NCI-H345 treated with DMSO at 0.1 percent for 48 hours (cell line): ENCODE measurements around the gene VEGFB.
"Not testable (repeated sequence)": the region's sequence is repeated elsewhere in the genome, so short reads cannot be mapped to it uniquely, and the experiment has no call there.

Experiments
- DNase-seq: peaks from one replicate; lab custom pipeline; 2025; ENCODE audit not compliant: unreplicated experiment; lab: John Stamatoyannopoulos, UW

Gene VEGFB

GRCh38 chr11:64245797-64246620 lies 11.6 kb downstream of the VEGFB start:
- DNase-seq = no peak

DNA sequence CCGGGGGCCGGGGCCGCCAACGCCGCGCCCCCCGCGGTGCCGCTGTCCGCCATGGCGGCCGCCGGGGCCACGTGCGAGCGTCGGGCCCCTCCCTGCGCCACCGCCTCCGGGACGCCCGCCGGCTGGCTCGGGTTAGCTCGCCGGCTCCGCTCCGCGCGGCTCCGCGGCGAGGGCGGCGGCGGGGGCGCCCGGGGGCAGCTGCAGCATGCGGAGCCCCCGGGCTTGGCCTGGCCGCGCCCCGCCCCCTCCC lies 12.2 kb downstream of the VEGFB start:
- DNase-seq = not testable (repeated sequence)

DNA sequence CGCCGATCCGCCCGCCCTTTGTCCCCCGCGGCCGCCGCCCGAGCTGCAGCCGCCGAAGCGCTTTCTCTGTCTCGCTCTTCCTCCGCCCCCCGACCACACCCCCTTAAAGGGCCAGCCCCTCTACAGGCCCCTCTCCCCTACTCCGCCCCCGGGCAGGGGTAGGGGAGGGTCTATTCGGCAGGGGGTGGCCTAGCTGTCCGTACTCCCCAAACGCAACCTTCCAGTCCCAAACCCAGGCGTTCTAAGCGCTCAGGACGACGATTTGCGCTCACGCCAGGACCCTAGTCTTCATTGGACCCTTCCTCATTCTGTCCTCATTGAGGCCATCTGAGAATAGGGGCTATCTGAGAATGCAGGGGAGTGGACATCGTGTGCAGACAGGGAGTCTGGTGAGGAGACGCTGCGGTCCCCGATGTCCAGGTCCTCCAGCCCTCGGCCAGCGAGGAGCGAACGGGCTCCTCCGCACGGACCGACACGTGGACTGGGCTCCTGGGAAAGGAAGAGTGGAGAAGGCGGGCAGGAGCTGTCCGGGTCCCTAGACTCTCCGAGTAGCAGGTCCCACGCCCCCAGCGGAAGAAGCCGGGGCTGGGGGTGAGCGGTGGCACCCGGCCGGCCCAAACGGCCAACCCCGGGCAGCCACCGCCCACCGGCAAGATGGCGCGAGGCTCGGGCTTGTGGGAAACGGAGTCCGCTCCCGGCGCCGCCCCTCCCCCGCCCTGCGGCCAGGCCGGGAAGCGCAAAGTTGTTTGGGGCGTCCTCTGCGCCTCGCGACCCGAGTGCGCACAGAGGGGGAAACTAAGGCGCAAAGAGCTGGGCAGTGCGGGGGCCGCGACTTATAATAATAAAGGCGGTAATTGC lies 12.7 kb downstream of the VEGFB start, which contains the start of gene PPP1R14B:
Gene PPP1R14B, minus strand, starts transcription at position 73 of the 858 bp plus-strand sequence. CDS start 270 bp downstream, outside the sequence.
- peak; percentile 64 for DNase-seq

- no peak for DNase-seq
Measured at GRCh38 chr11:64247729-64248531, 13.5 kb downstream of the VEGFB start.

GRCh38 chr11:64248578-64248977 lies 14.2 kb downstream of the VEGFB start:
- no peak for DNase-seq

- no peak for DNase-seq
Measured at GRCh38 chr11:64249038-64249437, 14.7 kb downstream of the VEGFB start.

GRCh38 chr11:64249563-64250414 lies 15.4 kb downstream of the VEGFB start:
- DNase-seq = no peak

- no peak for DNase-seq
Measured at GRCh38 chr11:64250415-64251015, 16.1 kb downstream of the VEGFB start.

GRCh38 chr11:64251016-64251752 lies 16.8 kb downstream of the VEGFB start, which contains the start of gene PLCB3:
Gene PLCB3, plus strand, starts transcription at chr11:64251530. Its CDS starts 120 bp downstream, at chr11:64251650.
- no peak for DNase-seq

DNA sequence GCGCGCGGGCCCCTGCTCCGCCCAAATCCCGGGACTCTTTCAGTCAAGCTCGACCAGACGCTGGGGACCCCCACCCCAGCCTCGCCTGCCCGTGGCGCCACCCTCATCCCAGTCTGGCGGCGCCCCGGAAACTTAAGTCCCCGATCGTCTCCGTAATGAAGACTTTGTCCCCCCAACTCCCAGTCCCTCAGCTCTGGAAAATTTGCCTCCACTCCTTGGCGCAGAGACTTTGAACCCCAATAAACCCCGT lies 17.3 kb downstream of the VEGFB start:
- DNase-seq = no peak

DNA sequence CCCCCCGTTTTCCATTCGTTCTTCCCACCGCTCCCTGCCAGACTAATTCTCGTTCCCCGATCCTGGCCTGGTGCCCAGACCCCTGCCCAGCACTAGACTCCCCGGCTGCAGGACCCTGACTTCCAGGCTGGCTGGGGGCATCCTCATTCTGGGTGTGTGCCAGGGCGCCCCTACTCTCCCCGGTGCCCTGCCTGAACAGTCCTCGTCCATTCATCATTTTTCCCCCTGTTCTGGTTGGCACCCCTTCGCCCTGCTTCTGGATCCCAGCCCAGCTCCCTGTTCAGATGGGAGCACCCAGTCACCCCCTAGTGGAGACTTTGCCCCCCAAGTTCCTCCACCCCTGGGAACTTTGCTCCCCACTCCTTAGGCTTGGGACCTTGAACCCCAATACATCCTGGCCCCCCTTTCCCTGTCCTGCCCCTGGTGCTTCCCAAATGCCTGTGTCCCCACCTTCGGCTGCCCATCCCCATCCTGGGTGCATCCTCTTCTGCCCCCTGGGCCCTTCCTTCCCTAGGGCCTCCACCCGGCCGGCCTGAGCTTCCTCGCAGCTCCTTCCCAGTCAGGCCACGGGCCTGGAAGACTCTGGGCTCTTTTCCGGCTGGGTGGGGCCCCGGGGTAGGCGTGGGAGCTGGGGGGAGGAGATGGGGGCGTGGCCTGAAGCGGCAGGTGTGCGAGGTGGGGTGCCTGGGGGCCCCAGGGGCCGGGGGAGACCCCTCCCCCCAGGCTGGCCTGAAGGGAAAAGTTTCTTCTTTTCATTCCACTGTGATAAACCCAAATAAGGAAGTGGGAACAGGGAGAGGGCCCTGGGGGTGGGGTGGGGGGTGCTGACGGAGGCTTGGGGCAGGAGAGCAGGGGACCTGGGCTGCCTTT lies 17.9 kb downstream of the VEGFB start:
- no peak for DNase-seq

DNA sequence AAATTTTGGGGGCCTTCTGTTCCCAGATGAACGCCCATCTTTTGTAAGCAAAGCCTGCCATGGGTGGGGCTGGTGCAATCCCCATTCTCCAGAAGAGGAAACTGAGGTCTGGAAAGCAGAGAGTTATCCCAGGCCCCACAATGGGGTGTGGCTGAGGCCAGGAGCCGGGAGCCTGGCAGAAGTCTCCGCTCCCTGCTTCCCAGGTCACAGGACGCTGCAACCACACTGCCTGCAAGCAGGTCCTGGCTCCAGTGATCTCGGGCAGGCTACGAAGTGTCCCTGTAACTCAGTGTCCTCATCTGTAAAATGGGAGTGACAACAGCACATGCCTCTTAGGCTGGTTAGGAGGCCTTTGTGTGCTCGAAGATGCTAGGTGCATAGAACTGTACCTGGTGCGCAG lies 18.7 kb downstream of the VEGFB start:
- no peak for DNase-seq

- DNase-seq = no peak
Measured at GRCh38 chr11:64253481-64253880, 19.1 kb downstream of the VEGFB start.

GRCh38 chr11:64254326-64254725 lies 19.9 kb downstream of the VEGFB start:
- DNase-seq = no peak

GRCh38 chr11:64255135-64256128 lies 21.0 kb downstream of the VEGFB start:
- no peak for DNase-seq

- DNase-seq = no peak
Measured at GRCh38 chr11:64256300-64256699, 21.9 kb downstream of the VEGFB start.

- DNase-seq = no peak
Measured at GRCh38 chr11:64258356-64258755, 24.0 kb downstream of the VEGFB start.
